ENCODE measurements around the gene KLHL10. TPM values are rescaled to one million over a fixed set of nuclear protein-coding genes. Genes with fewer than 3 reads are reported as not detected.

The KLHL10 gene
- total RNA-seq, 2 donors from 2014 or later, result not detected

- DNase-seq (ENCODE audit: low spot score), result no peak
- Histone ChIP-seq H3K4me3 (no peak overlapping the region), H3K36me3 (peaks cover 12% of the 10 kb centered on the region), H3K27ac (no peak overlapping the region), H3K27me3 (no peaks in the 10 kb centered on the region), H3K9me3 (no peaks in the 10 kb centered on the region), H3K4me1 (peaks cover 0 to 27% of the 10 kb centered on the region in 2 donors)
- TF ChIP-seq CTCF (IDR thresholded peaks at IDR 0.05), result no peak
Observed at GRCh38 chr17:41806685-41807445, 30.8 kb upstream of the KLHL10 start.

- peak overlapping the region; percentile 76 to 82 for H3K27ac ChIP-seq
- peaks cover 7% of the 10 kb centered on the region for H3K36me3 ChIP-seq
- H3K27me3 ChIP-seq, result no peaks in the 10 kb centered on the region
- DNase-seq (ENCODE audit: low spot score), result no peak
- peak overlapping the region; percentile 68 to 83 for H3K4me3 ChIP-seq
- TF ChIP-seq CTCF (IDR thresholded peaks at IDR 0.05), result no peak
- peaks cover 0 to 49% of the 10 kb centered on the region in 2 donors for H3K4me1 ChIP-seq
- H3K9me3 ChIP-seq, result no peaks in the 10 kb centered on the region
Observed at GRCh38 chr17:41810659-41811548, 26.7 kb upstream of the KLHL10 start.

DNA sequence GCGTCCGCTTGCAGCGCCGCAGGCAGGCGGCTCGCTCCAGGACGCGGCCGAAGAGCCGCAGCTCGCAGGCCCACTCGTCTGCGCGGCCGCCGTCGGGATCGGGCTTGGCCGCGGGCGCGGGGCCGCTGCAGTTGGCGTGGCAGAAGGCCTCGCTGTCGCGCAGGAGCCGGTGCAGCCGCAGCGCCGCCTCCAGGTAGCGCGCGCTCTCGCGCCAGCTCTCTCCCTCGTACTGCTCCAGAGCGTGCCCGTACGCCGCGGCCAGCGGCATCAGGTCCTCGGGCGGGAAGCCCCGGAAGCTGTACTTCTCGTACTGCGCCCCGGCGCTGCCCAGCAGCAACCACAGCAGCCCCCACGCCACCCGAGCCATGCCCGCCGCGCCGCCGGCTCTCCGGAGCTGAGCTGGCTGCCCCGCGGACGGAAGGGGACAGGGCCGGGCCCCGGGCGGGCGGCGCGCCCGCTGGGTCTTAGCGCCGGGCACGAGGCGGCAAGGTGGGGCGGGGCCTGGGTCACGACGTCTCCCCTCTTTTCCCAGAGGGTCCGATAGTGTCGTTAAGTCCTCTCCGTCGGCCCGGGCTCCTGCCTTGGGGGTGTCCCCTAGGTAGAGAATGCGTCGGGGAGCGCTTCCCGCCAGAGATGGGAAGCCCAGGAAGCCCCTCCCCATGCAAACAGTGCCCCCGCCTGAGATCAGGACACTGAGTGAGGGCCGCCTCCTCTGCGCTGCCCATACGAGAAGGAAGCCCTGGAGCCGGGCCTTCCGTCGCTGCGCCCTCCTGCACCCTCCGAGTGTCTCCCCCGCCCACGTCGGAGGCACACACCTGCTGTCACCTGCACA, 25.9 kb upstream of the KLHL10 start, which contains the start of gene P3H4:
Gene P3H4, minus strand, starts transcription at position 401 of the 832 bp plus-strand sequence. Its CDS starts 34 bp downstream, at position 367.
- H3K4me3 ChIP-seq, result peak within 1 kb of the TSS; percentile 68 to 83
- peak; percentile 56 to 89 for TF ChIP-seq CTCF (IDR thresholded peaks at IDR 0.05)
- no peaks in the 10 kb centered on the region for H3K27me3 ChIP-seq
- no peak for DNase-seq (ENCODE audit: low spot score)
- peaks cover 1% of the 10 kb centered on the region for H3K36me3 ChIP-seq
- peaks cover 0 to 49% of the 10 kb centered on the region in 2 donors for H3K4me1 ChIP-seq
- H3K9me3 ChIP-seq, result no peaks in the 10 kb centered on the region
- H3K27ac ChIP-seq, result peak within 1 kb of the TSS; percentile 76 to 82

- no peak for DNase-seq (ENCODE audit: low spot score)
- no peaks in the 10 kb centered on the region for H3K27me3 ChIP-seq
- peaks cover 0 to 49% of the 10 kb centered on the region in 2 donors for H3K4me1 ChIP-seq
- H3K36me3 ChIP-seq, result no peaks in the 10 kb centered on the region
- TF ChIP-seq CTCF (IDR thresholded peaks at IDR 0.05), result no peak
- H3K4me3 ChIP-seq, result peak within 1 kb of the TSS; percentile 68 to 83
- H3K9me3 ChIP-seq, result no peaks in the 10 kb centered on the region
- H3K27ac ChIP-seq, result peak within 1 kb of the TSS; percentile 76 to 82
Observed at GRCh38 chr17:41812381-41813151, 25.1 kb upstream of the KLHL10 start, which contains the start of gene FKBP10. Gene FKBP10 (plus strand): TSS chr17:41813004. CDS start chr17:41813035, 31 bp downstream.

Measured in right atrium auricular region (tissue), 2 donors.